Fibroblast of pulmonary artery (primary cell): ENCODE measurements around the gene TNFRSF25.

Source experiments
- DNase-seq: peaks from one replicate; pipeline ENCODE4 v3.0.0-alpha.2; 2010; ENCODE audit warnings: low read depth
- H3K4me3 ChIP-seq: replicated peaks from 2 replicates; pipeline ENCODE4 v1.5.1; 2011; ENCODE audit warnings: low read depth, mild to moderate bottlenecking, control low read depth, low read length, moderate library complexity
- CTCF ChIP-seq: IDR thresholded peaks from 2 replicates; pipeline ENCODE4 v1.5.1; 2011; ENCODE audit warnings: mild to moderate bottlenecking, control low read depth, low read length, inconsistent platforms; ENCODE audit errors: missing control alignments

TNFRSF25 gene

GRCh38 chr1:6420454-6421042 is 45.4 kb downstream of the TNFRSF25 start:
- no peak overlapping the region for H3K4me3 ChIP-seq
- no peak for TF ChIP-seq CTCF
- DNase-seq, result no peak

- DNase-seq, result no peak
- no peak for TF ChIP-seq CTCF
- H3K4me3 ChIP-seq, result peak within 1 kb of the TSS; percentile 12
These were observed 46.0 kb downstream of the TNFRSF25 start, which contains the start of gene HES2 for GRCh38 chr1:6419804-6420453. TSS of gene HES2 (minus strand) at chr1:6419919. CDS start at chr1:6419820, 99 bp downstream.

GRCh38 chr1:6419397-6419803 is 46.6 kb downstream of the TNFRSF25 start:
- H3K4me3 ChIP-seq, result peak overlapping the region; percentile 12
- DNase-seq, result no peak

GRCh38 chr1:6418668-6419396 is 47.1 kb downstream of the TNFRSF25 start:
- no peak for DNase-seq
- TF ChIP-seq CTCF, result no peak
- no peak overlapping the region for H3K4me3 ChIP-seq

More at GRCh38 chr1:6419397-6419803, 46.6 kb downstream of the TNFRSF25 start:
- TF ChIP-seq CTCF, result no peak

- no peak for DNase-seq
- TF ChIP-seq CTCF, result no peak
- no peak overlapping the region for H3K4me3 ChIP-seq
These were observed 47.9 kb downstream of the TNFRSF25 start for GRCh38 chr1:6417961-6418667.

GRCh38 chr1:6416906-6417305 is 49.1 kb downstream of the TNFRSF25 start:
- no peak for DNase-seq
- H3K4me3 ChIP-seq, result no peak overlapping the region
- no peak for TF ChIP-seq CTCF
